B cell (primary cell): ENCODE results near the gene DMRTC1.
"Not testable (repeated sequence)": the region's sequence is repeated elsewhere in the genome, so short reads cannot be mapped to it uniquely, and the experiment has no call there.

Experiments used
- EZH2 ChIP-seq: IDR thresholded peaks from 2 replicates; pipeline ENCODE4 v1.6.1; 2012; ENCODE audit warnings: borderline replicate concordance, low read depth, mild to moderate bottlenecking, moderate library complexity, low read length; ENCODE audit not compliant: insufficient read depth, poor library complexity, severe bottlenecking
- TF ChIP-seq, protein P1 (sequence below): fragments of 200-600 bp; IDR thresholded peaks from one replicate; pipeline ENCODE4 v1.8.0; 2022; ENCODE audit warnings: antibody characterized with exemption, mild to moderate bottlenecking

GRCh38 chrX:72932283-72932682, 11.4 kb downstream of the DMRTC1 start:
- TF ChIP-seq, protein P1, sequence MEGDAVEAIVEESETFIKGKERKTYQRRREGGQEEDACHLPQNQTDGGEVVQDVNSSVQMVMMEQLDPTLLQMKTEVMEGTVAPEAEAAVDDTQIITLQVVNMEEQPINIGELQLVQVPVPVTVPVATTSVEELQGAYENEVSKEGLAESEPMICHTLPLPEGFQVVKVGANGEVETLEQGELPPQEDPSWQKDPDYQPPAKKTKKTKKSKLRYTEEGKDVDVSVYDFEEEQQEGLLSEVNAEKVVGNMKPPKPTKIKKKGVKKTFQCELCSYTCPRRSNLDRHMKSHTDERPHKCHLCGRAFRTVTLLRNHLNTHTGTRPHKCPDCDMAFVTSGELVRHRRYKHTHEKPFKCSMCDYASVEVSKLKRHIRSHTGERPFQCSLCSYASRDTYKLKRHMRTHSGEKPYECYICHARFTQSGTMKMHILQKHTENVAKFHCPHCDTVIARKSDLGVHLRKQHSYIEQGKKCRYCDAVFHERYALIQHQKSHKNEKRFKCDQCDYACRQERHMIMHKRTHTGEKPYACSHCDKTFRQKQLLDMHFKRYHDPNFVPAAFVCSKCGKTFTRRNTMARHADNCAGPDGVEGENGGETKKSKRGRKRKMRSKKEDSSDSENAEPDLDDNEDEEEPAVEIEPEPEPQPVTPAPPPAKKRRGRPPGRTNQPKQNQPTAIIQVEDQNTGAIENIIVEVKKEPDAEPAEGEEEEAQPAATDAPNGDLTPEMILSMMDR: not testable (repeated sequence)
- not testable (repeated sequence) for TF ChIP-seq EZH2
